ENCODE results near the gene GOLGA6L7.
"Not testable (repeated sequence)": the region's sequence is repeated elsewhere in the genome, so short reads cannot be mapped to it uniquely, and the experiment has no call there.

GRCh38 chr15:28831897-28832587 is 16.4 kb downstream of the GOLGA6L7 start:
- TF ChIP-seq CTCF, POLR2A (IDR thresholded peaks at IDR 0.05): not testable (repeated sequence)

Measured in right lobe of liver (tissue), 4 donors.